Measurements from ENCODE around the gene MALAT1.
A peak's percentile ranks its signal among the peaks of the same experiment; 100 is the strongest.

Gene MALAT1

DNA sequence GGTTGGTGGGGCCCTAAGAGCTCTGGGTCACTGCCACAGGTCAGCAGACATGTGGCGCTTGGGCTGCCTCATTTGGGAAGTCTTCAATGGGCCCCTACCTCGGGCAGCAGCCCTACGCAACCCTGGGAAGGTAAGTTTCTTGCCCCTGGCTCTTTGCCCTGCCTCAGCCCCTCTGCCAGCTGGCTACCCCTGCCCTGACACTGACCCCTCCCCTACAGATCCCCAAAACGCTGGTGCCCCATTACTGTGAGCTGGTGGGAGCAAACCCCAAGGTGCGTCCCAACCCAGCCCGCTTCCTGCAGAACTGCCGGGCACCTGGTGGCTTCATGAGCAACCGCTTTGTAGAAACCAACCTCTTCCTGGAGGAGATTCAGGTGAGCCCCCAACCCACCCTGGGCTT lies 27.9 kb downstream of the MALAT1 start:
- DNase-seq (ENCODE audit: low read depth), result no peak
- H3K4me3 ChIP-seq (ENCODE audit: low read length), result no peak overlapping the region
- H3K36me3 ChIP-seq (ENCODE audit: control insufficient read depth, insufficient read depth, low read length, severe bottlenecking), result peaks cover 32% of the 10 kb centered on the region
- peak overlapping the region; percentile 97 for H3K9ac ChIP-seq (ENCODE audit: low read length)
- no peaks in the 10 kb centered on the region for H3K9me3 ChIP-seq (ENCODE audit: control insufficient read depth, low read length)
- H3K27me3 ChIP-seq (replicated peaks; ENCODE audit: control insufficient read depth, insufficient read depth, low read length), result no peaks in the 10 kb centered on the region
- peaks cover 19% of the 10 kb centered on the region for H3K4me1 ChIP-seq (ENCODE audit: control insufficient read depth, insufficient read depth, low read length)

DNA sequence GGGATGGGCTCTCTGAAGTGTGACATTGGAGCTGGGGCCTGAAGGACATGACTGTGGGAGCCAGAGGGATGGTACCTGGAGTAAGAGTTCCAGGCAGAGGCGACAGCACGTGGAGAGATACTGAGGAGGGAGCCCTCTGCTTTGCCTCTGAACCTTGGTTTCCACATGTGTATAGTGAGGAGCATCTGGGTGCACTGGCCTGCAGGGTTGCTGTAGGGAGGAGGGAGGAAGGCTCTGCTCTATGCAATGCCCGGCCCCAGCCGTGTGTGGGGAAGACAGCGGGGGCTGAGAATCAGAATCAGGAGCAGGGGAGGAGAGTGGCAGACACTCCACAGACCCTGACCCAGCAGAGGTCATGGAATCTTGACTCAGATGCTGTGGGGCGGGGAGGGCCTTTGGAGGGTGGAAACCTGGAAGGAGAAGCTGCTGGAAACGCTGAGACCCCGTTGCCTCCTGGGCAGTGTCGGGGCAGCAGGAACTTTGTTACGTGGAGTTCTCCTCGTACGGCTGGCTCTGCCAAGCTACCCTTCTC lies 30.0 kb downstream of the MALAT1 start:
- Histone ChIP-seq H3K9me3 (ENCODE audit: control insufficient read depth, low read length) (no peaks in the 10 kb centered on the region), H3K9ac (ENCODE audit: low read length) (no peak overlapping the region), H3K36me3 (ENCODE audit: control insufficient read depth, insufficient read depth, low read length, severe bottlenecking) (peaks cover 50% of the 10 kb centered on the region), H3K4me3 (ENCODE audit: low read length) (no peak overlapping the region), H3K27me3 (replicated peaks; ENCODE audit: control insufficient read depth, insufficient read depth, low read length) (no peaks in the 10 kb centered on the region), H3K4me1 (ENCODE audit: control insufficient read depth, insufficient read depth, low read length) (peaks cover 18% of the 10 kb centered on the region)
- DNase-seq (ENCODE audit: low read depth), result no peak

DNA sequence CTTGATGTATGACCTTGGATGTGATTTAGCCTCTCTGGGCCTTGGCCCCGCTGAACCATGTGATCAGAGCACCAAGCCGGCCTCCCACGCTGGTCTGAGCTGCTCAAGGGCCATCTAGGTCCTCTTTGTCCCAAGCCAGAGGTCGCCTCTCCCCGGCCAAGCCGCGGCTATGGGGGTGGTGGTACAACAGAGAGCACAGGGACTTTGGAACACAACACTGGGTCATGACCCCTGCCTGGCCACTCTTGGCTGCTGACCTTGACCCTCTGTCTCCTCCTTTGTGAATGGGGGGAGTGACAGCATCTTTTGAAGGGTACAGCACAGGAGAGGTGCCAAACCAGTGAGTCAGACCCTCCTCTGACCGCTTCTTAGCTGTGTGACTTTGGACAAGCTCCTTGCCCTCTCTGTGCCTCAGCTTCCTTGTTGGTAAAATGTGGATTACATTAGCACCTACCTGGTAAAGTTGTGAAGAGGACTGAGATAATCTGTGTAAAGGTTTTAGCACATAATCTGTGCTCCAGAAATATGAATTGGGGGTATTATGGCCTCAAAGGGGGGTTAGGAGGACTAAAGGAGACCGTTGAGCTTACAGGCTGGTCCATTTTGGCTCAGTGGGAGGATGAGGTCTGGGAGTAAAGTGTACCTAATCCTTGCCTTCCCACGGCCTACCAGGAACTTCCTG lies 30.8 kb downstream of the MALAT1 start:
- Histone ChIP-seq H3K4me1 (ENCODE audit: control insufficient read depth, insufficient read depth, low read length) (peaks cover 11% of the 10 kb centered on the region), H3K27me3 (replicated peaks; ENCODE audit: control insufficient read depth, insufficient read depth, low read length) (no peaks in the 10 kb centered on the region), H3K9me3 (ENCODE audit: control insufficient read depth, low read length) (no peaks in the 10 kb centered on the region), H3K9ac (ENCODE audit: low read length) (no peak overlapping the region), H3K4me3 (ENCODE audit: low read length) (no peak overlapping the region), H3K36me3 (ENCODE audit: control insufficient read depth, insufficient read depth, low read length, severe bottlenecking) (peaks cover 50% of the 10 kb centered on the region)
- DNase-seq (ENCODE audit: low read depth), result no peak

- Histone ChIP-seq H3K4me3 (ENCODE audit: low read length) (no peak overlapping the region), H3K9me3 (ENCODE audit: control insufficient read depth, low read length) (no peaks in the 10 kb centered on the region), H3K27me3 (replicated peaks; ENCODE audit: control insufficient read depth, insufficient read depth, low read length) (no peaks in the 10 kb centered on the region), H3K9ac (ENCODE audit: low read length) (no peak overlapping the region), H3K4me1 (ENCODE audit: control insufficient read depth, insufficient read depth, low read length) (peaks cover 11% of the 10 kb centered on the region), H3K36me3 (ENCODE audit: control insufficient read depth, insufficient read depth, low read length, severe bottlenecking) (peaks cover 50% of the 10 kb centered on the region)
- no peak for DNase-seq (ENCODE audit: low read depth)
These were observed 31.3 kb downstream of the MALAT1 start for GRCh38 chr11:65530157-65530496.

- no peaks in the 10 kb centered on the region for H3K4me1 ChIP-seq (ENCODE audit: control insufficient read depth, insufficient read depth, low read length)
- no peaks in the 10 kb centered on the region for H3K9me3 ChIP-seq (ENCODE audit: control insufficient read depth, low read length)
- no peak overlapping the region for H3K4me3 ChIP-seq (ENCODE audit: low read length)
- DNase-seq (ENCODE audit: low read depth), result no peak
- H3K27me3 ChIP-seq (replicated peaks; ENCODE audit: control insufficient read depth, insufficient read depth, low read length), result no peaks in the 10 kb centered on the region
- H3K36me3 ChIP-seq (ENCODE audit: control insufficient read depth, insufficient read depth, low read length, severe bottlenecking), result peaks cover 63% of the 10 kb centered on the region
- H3K9ac ChIP-seq (ENCODE audit: low read length), result no peak overlapping the region
These were observed 33.7 kb downstream of the MALAT1 start for GRCh38 chr11:65532388-65533064.

GRCh38 chr11:65535102-65535501 lies 36.3 kb downstream of the MALAT1 start:
- H3K9me3 ChIP-seq (ENCODE audit: control insufficient read depth, low read length), result no peaks in the 10 kb centered on the region

DNA sequence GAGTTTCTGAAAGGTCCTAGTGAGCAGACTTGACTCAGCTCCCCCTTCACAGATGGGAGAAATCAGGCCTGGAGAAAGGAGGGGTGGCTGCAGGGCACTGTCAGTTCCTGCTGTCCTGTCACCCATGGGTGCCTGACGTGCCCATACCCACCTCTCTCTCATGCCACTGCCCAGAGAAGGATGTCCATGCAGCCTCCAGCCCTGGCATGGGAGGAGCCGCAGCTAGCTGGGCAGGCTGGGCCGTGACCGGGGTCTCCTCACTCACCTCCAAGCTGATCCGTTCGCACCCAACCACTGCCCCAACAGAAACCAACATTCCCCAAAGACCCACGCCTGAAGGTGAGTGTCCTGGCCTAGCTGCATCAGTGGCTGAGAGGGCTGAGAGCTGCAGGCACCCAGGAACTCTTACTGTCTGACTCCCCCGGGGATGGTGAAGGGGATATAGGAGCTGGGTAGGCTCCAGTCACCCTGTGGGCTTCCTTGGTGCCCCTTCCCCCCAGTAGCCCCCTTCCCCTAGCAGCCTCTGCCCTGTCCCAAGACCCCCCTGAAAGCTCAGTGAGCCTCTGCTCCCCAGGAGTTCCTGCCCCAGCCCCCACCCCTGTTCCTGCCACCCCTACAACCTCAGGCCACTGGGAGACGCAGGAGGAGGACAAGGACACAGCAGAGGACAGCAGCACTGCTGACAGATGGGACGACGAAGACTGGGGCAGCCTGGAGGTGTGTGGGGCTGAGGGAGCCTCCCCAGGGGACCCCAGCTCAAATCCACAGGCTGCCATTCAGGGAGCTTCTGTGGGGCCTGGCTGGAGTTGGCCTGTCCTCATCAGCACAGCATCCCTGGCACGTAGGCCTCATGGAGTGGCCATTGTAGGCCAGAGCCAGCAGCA lies 37.8 kb downstream of the MALAT1 start:
- Histone ChIP-seq H3K4me3 (ENCODE audit: low read length) (no peak overlapping the region), H3K9ac (ENCODE audit: low read length) (peak overlapping the region; percentile 25), H3K4me1 (ENCODE audit: control insufficient read depth, insufficient read depth, low read length) (peaks cover 12% of the 10 kb centered on the region), H3K27me3 (replicated peaks; ENCODE audit: control insufficient read depth, insufficient read depth, low read length) (no peaks in the 10 kb centered on the region), H3K9me3 (ENCODE audit: control insufficient read depth, low read length) (no peaks in the 10 kb centered on the region), H3K36me3 (ENCODE audit: control insufficient read depth, insufficient read depth, low read length, severe bottlenecking) (peaks cover 52% of the 10 kb centered on the region)
- DNase-seq (ENCODE audit: low read depth), result no peak

More at GRCh38 chr11:65535102-65535501, 36.3 kb downstream of the MALAT1 start:
- no peak overlapping the region for H3K4me3 ChIP-seq (ENCODE audit: low read length)
- peaks cover 67% of the 10 kb centered on the region for H3K36me3 ChIP-seq (ENCODE audit: control insufficient read depth, insufficient read depth, low read length, severe bottlenecking)
- DNase-seq (ENCODE audit: low read depth), result no peak
- H3K27me3 ChIP-seq (replicated peaks; ENCODE audit: control insufficient read depth, insufficient read depth, low read length), result no peaks in the 10 kb centered on the region
- H3K4me1 ChIP-seq (ENCODE audit: control insufficient read depth, insufficient read depth, low read length), result peaks cover 5% of the 10 kb centered on the region
- H3K9ac ChIP-seq (ENCODE audit: low read length), result no peak overlapping the region

DNA sequence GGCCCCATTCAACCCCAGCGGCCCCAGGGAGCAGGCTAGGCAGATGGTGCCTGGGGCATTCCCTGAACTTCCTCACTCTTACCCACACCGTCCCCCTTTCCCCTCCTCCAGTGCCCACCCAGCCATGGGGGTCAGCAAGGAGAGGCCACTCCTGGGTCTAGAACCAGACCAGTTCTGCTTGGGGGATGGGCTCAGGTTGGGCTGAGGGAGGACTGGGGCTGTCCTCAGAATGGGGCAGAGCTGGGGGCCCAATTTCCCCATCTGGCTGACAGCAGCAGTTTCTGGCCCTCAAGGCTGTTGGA lies 38.4 kb downstream of the MALAT1 start:
- no peak overlapping the region for H3K4me3 ChIP-seq (ENCODE audit: low read length)
- H3K9me3 ChIP-seq (ENCODE audit: control insufficient read depth, low read length), result no peaks in the 10 kb centered on the region
- peaks cover 48% of the 10 kb centered on the region for H3K36me3 ChIP-seq (ENCODE audit: control insufficient read depth, insufficient read depth, low read length, severe bottlenecking)
- H3K27me3 ChIP-seq (replicated peaks; ENCODE audit: control insufficient read depth, insufficient read depth, low read length), result no peaks in the 10 kb centered on the region
- H3K4me1 ChIP-seq (ENCODE audit: control insufficient read depth, insufficient read depth, low read length), result peaks cover 12% of the 10 kb centered on the region
- no peak for DNase-seq (ENCODE audit: low read depth)
- H3K9ac ChIP-seq (ENCODE audit: low read length), result peak overlapping the region; percentile 25

DNA sequence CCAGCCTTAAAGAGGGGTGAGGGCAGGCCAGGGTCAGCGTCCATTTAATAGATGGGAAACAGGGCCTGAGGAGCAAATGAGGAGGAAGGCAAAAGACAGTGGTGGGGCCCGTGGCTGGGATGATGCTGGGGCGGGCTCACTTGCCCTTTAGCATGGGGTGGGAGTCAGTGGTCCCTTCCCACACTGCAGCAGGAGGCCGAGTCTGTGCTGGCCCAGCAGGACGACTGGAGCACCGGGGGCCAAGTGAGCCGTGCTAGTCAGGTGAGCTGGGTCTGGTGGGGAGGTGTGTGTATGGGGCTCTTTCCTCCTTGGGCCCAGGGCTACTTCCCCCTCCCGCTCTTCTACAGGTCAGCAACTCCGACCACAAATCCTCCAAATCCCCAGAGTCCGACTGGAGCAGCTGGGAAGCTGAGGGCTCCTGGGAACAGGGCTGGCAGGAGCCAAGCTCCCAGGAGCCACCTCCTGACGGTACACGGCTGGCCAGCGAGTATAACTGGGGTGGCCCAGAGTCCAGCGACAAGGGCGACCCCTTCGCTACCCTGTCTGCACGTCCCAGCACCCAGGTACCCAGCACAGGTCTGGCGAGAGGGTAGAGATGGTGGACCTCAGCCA lies 38.9 kb downstream of the MALAT1 start:
- H3K27me3 ChIP-seq (replicated peaks; ENCODE audit: control insufficient read depth, insufficient read depth, low read length), result no peaks in the 10 kb centered on the region
- no peak overlapping the region for H3K4me3 ChIP-seq (ENCODE audit: low read length)
- peaks cover 43% of the 10 kb centered on the region for H3K36me3 ChIP-seq (ENCODE audit: control insufficient read depth, insufficient read depth, low read length, severe bottlenecking)
- no peaks in the 10 kb centered on the region for H3K9me3 ChIP-seq (ENCODE audit: control insufficient read depth, low read length)
- peaks cover 12% of the 10 kb centered on the region for H3K4me1 ChIP-seq (ENCODE audit: control insufficient read depth, insufficient read depth, low read length)
- DNase-seq (ENCODE audit: low read depth), result no peak
- H3K9ac ChIP-seq (ENCODE audit: low read length), result peak overlapping the region; percentile 25

DNA sequence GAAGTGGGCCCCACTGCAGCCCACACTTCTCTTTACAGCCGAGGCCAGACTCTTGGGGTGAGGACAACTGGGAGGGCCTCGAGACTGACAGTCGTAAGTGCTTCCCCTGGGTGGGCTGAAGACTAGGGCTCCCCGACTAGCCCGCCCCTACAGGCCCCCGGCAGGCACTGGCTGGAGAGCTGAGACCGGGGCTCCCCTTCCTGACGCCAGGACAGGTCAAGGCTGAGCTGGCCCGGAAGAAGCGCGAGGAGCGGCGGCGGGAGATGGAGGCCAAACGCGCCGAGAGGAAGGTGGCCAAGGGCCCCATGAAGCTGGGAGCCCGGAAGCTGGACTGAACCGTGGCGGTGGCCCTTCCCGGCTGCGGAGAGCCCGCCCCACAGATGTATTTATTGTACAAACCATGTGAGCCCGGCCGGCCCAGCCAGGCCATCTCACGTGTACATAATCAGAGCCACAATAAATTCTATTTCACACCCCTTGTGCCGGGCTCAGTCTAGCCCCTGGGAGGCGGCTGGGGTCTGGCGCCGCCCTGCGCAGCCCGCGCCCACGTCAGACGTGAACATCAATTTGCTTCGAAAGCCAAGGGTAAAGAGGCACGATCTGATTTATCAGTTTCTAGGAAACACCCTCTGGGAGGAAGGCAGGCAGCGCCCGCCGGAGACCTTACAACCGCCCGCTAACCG lies 39.5 kb downstream of the MALAT1 start:
- no peak for DNase-seq (ENCODE audit: low read depth)
- Histone ChIP-seq H3K9ac (ENCODE audit: low read length) (no peak overlapping the region), H3K4me3 (ENCODE audit: low read length) (no peak overlapping the region), H3K27me3 (replicated peaks; ENCODE audit: control insufficient read depth, insufficient read depth, low read length) (no peaks in the 10 kb centered on the region), H3K9me3 (ENCODE audit: control insufficient read depth, low read length) (no peaks in the 10 kb centered on the region), H3K36me3 (ENCODE audit: control insufficient read depth, insufficient read depth, low read length, severe bottlenecking) (peaks cover 39% of the 10 kb centered on the region), H3K4me1 (ENCODE audit: control insufficient read depth, insufficient read depth, low read length) (peaks cover 12% of the 10 kb centered on the region)

Measured in adipocyte (in vitro differentiated cells).